Upper lobe of right lung (tissue), 1 donor: ENCODE measurements around the gene MBD3L1. TPM values are rescaled to one million over a fixed set of nuclear protein-coding genes. Genes with fewer than 3 reads are reported as not detected.
A peak's percentile ranks its signal among the peaks of the same experiment; 100 is the strongest.

Source experiments
- ATAC-seq: fragments of 200-7000 bp; cut with Tn5 transposase; one replicate; pipeline ENCODE4 v1.9.1; 2020; ENCODE audit warnings: mild to moderate bottlenecking, moderate library complexity
- DNase-seq: peaks from one replicate; pipeline ENCODE4 v3.0.0-alpha.2; 2020
- H3K27ac ChIP-seq: fragments of 200-600 bp; one replicate; pipeline ENCODE4 v1.8.0; 2022
- H3K27me3 ChIP-seq: fragments of 200-600 bp; one replicate; pipeline ENCODE4 v1.8.0; 2022; ENCODE audit warnings: mild to moderate bottlenecking
- H3K36me3 ChIP-seq: fragments of 200-600 bp; one replicate; pipeline ENCODE4 v1.8.0; 2022
- H3K4me1 ChIP-seq: fragments of 200-600 bp; one replicate; pipeline ENCODE4 v1.8.0; 2022
- H3K4me3 ChIP-seq: fragments of 200-600 bp; one replicate; pipeline ENCODE4 v1.8.0; 2022; ENCODE audit warnings: mild to moderate bottlenecking
- H3K9me3 ChIP-seq: fragments of 200-600 bp; one replicate; pipeline ENCODE4 v1.8.0; 2022
- CTCF ChIP-seq: fragments of 200-600 bp; IDR thresholded peaks from one replicate; pipeline ENCODE4 v1.8.0; 2022; ENCODE audit warnings: antibody characterized with exemption
- intact Hi-C: fragments of 100-400 bp; cut with DNase I; formaldehyde crosslinking; loops from one replicate; pipeline ENCODE4 v1.11.0; 2022
- total RNA-seq: library from RNA; stranded (reverse); fragmentation: NEBNext Ultra II Directional; extraction: Animal tissue kit (Norgen Biotek cat#: 25700); gene quantifications from one replicate; pipeline ENCODE4 v1.2.1, GENCODE V29; 2021
- donor health status: DM: no; HTN: yes; CAD: no; lungs with severe emphysema.

MBD3L1 gene
- total RNA-seq, 1 donor from 2014 or later: not detected

GRCh38 chr19:8827277-8827676, 4.9 kb upstream of the MBD3L1 start:
- peaks cover 44% of the 10 kb centered on the region for H3K36me3 ChIP-seq
- no peak overlapping the region for H3K4me3 ChIP-seq
- ATAC-seq (no peak), DNase-seq (no peak)
- H3K9me3 ChIP-seq: no peaks in the 10 kb centered on the region
- H3K4me1 ChIP-seq: peaks cover 7% of the 10 kb centered on the region
- H3K27ac ChIP-seq: no peak overlapping the region
- intact Hi-C loops: no loop called here
- TF ChIP-seq CTCF: no peak
- H3K27me3 ChIP-seq: no peaks in the 10 kb centered on the region

- no peak for TF ChIP-seq CTCF
- Histone ChIP-seq H3K36me3 (peaks cover 20% of the 10 kb centered on the region), H3K4me3 (peak overlapping the region; percentile 92), H3K9me3 (no peaks in the 10 kb centered on the region), H3K4me1 (peaks cover 7% of the 10 kb centered on the region), H3K27me3 (no peaks in the 10 kb centered on the region), H3K27ac (peak overlapping the region; percentile 94)
- ATAC-seq (no peak), DNase-seq (no peak)
- intact Hi-C loops: no loop called here
These were observed 804 bp upstream of the MBD3L1 start for GRCh38 chr19:8831373-8831772.

GRCh38 chr19:8831832-8832131, 395 bp upstream of the MBD3L1 start:
- Histone ChIP-seq H3K36me3 (peaks cover 15% of the 10 kb centered on the region), H3K4me3 (peak overlapping the region; percentile 92), H3K27me3 (no peaks in the 10 kb centered on the region), H3K4me1 (peaks cover 7% of the 10 kb centered on the region), H3K9me3 (no peaks in the 10 kb centered on the region), H3K27ac (peak overlapping the region; percentile 94)
- no peak for TF ChIP-seq CTCF
- no peak for DNase-seq
- no peak for ATAC-seq
- intact Hi-C loops: no loop called here

GRCh38 chr19:8835446-8835845, 3.3 kb downstream of the MBD3L1 start:
- DNase-seq (no peak), ATAC-seq (no peak)
- Histone ChIP-seq H3K4me3 (no peak overlapping the region), H3K27me3 (no peaks in the 10 kb centered on the region), H3K9me3 (no peaks in the 10 kb centered on the region), H3K4me1 (peaks cover 7% of the 10 kb centered on the region), H3K27ac (no peak overlapping the region), H3K36me3 (no peaks in the 10 kb centered on the region)
- intact Hi-C loops: no loop called here
- no peak for TF ChIP-seq CTCF

- no peak overlapping the region for H3K4me3 ChIP-seq
- H3K27ac ChIP-seq: no peak overlapping the region
- intact Hi-C loops: no loop called here
- H3K27me3 ChIP-seq: no peaks in the 10 kb centered on the region
- H3K4me1 ChIP-seq: peaks cover 7% of the 10 kb centered on the region
- no peaks in the 10 kb centered on the region for H3K36me3 ChIP-seq
- DNase-seq (no peak), ATAC-seq (no peak)
- H3K9me3 ChIP-seq: no peaks in the 10 kb centered on the region
- TF ChIP-seq CTCF: no peak
These were observed 3.7 kb downstream of the MBD3L1 start for GRCh38 chr19:8835877-8836276.

GRCh38 chr19:8840708-8841107, 8.5 kb downstream of the MBD3L1 start:
- Histone ChIP-seq H3K27me3 (no peaks in the 10 kb centered on the region), H3K4me1 (no peaks in the 10 kb centered on the region), H3K36me3 (no peaks in the 10 kb centered on the region), H3K4me3 (no peak overlapping the region), H3K27ac (no peak overlapping the region), H3K9me3 (no peaks in the 10 kb centered on the region)
- no peak for DNase-seq
- ATAC-seq: no peak
- intact Hi-C loops: no loop called here
- TF ChIP-seq CTCF: no peak
